OCI-LY7 (cell line): ENCODE results near the gene OR52N4. TPM values are rescaled to one million over a fixed set of nuclear protein-coding genes. Genes with fewer than 3 reads are reported as not detected.

Source experiments
- BruUV-seq: library from RNA; stranded (reverse); fragments of 400-500 nt; replicated peaks from 2 replicates; lab custom pipeline; 2021; lab: Mats Ljungman, UMichigan
- CTCF ChIA-PET: fragments of 300-600 bp; sonication (Branson Sonifier 250); formaldehyde crosslinking; loops from one replicate; lab custom pipeline; 2022; ENCODE audit warnings: antibody characterized with exemption; ENCODE audit not compliant: unreplicated experiment; lab: Charles Lee
- POLR2A ChIA-PET: fragments of 300-600 bp; sonication (Branson Sonifier 250); formaldehyde crosslinking; loops from one replicate; lab custom pipeline; 2022; ENCODE audit warnings: antibody characterized with exemption; lab: Charles Lee
- DNase-seq: peaks from one replicate; pipeline ENCODE4 v3.0.0-alpha.2; 2015; ENCODE audit warnings: low spot score
- H2AFZ ChIP-seq: fragments of 200-600 bp; sonication (generic), shearing (Covaris generic); 2 replicates; pipeline ENCODE4 v1.6.1; 2014; ENCODE audit warnings: mild to moderate bottlenecking, antibody characterized with exemption, low read length, moderate library complexity
- H3K27ac ChIP-seq: fragments of 200-600 bp; sonication (generic); 2 replicates; pipeline ENCODE4 v1.5.1; 2014; ENCODE audit warnings: mixed run types, low read depth, mild to moderate bottlenecking, moderate library complexity, low read length, inconsistent platforms; ENCODE audit not compliant: poor library complexity, severe bottlenecking
- H3K36me3 ChIP-seq: fragments of 200-600 bp; sonication (generic); 2 replicates; pipeline ENCODE4 v1.6.1; 2014; ENCODE audit warnings: mild to moderate bottlenecking, antibody characterized with exemption, low read length, moderate library complexity, mixed read lengths; ENCODE audit not compliant: insufficient read depth
- H3K4me1 ChIP-seq: fragments of 200-600 bp; sonication (generic); 2 replicates; pipeline ENCODE4 v1.5.1; 2014; ENCODE audit warnings: mild to moderate bottlenecking, low read length; ENCODE audit not compliant: insufficient read depth, poor library complexity, severe bottlenecking
- H3K4me2 ChIP-seq: fragments of 200-600 bp; sonication (generic); 2 replicates; pipeline ENCODE4 v1.6.1; 2014; ENCODE audit warnings: mild to moderate bottlenecking, low read length
- H3K4me3 ChIP-seq: fragments of 200-600 bp; sonication (generic); 2 replicates; pipeline ENCODE4 v1.5.1; 2014; ENCODE audit warnings: mild to moderate bottlenecking, low read depth, low read length; ENCODE audit not compliant: poor library complexity, severe bottlenecking
- H3K79me2 ChIP-seq: fragments of 200-600 bp; sonication (generic); 2 replicates; pipeline ENCODE4 v1.6.1; 2016; ENCODE audit warnings: low read depth, mild to moderate bottlenecking, low read length, moderate library complexity, mixed read lengths; ENCODE audit not compliant: insufficient read depth
- H3K9me2 ChIP-seq: fragments of 200-600 bp; sonication (generic); 2 replicates; pipeline ENCODE4 v1.6.1; 2016; ENCODE audit warnings: mild to moderate bottlenecking, low read length, mixed read lengths; ENCODE audit not compliant: insufficient read depth
- H3K9me3 ChIP-seq: fragments of 200-600 bp; sonication (generic); 2 replicates; pipeline ENCODE4 v1.6.1; 2014; ENCODE audit warnings: mild to moderate bottlenecking, mixed run types, low read length, mixed read lengths
- H4K20me1 ChIP-seq: fragments of 200-600 bp; sonication (generic); 2 replicates; pipeline ENCODE4 v1.6.1; 2014; ENCODE audit warnings: mild to moderate bottlenecking, antibody characterized with exemption, low read length, moderate library complexity, mixed read lengths; ENCODE audit not compliant: insufficient read depth
- CTCF ChIP-seq: fragments of 200-600 bp; sonication (generic); conservative IDR thresholded peaks from 2 replicates; pipeline ENCODE4 v1.5.1; 2014; ENCODE audit warnings: mild to moderate bottlenecking, antibody characterized with exemption, low read length, moderate library complexity, mixed read lengths
- EZH2phosphoT487 ChIP-seq: fragments of 200-600 bp; sonication (generic); IDR thresholded peaks from 2 replicates; pipeline ENCODE4 v1.6.1; 2018; ENCODE audit warnings: low read depth, borderline replicate concordance, mild to moderate bottlenecking, mixed run types, antibody characterized with exemption, low read length, moderate library complexity, mixed read lengths
- intact Hi-C: fragments of 100-400 bp; cut with micrococcal nuclease; formaldehyde crosslinking; loops from one replicate; pipeline ENCODE4 v1.10.0; 2022; ENCODE audit not compliant: unreplicated experiment
- total RNA-seq, 2 experiments: library from RNA; depleted of rRNA in 1 of 2; stranded (reverse); fragments of >200 nt in 1 of 2; shearing (Covaris generic) in 1 of 2; gene quantifications; 2 replicates each; pipeline ENCODE4 v1.2.3, GENCODE V29; 2014 to 2022

The OR52N4 gene
- total RNA-seq, 2 experiments from 2014 or later, result not detected

GRCh38 chr11:5736396-5736795 is 17.6 kb upstream of the OR52N4 start, which contains the start of gene OR56B1:
Gene OR56B1, plus strand, starts transcription at chr11:5736448. Its CDS starts 69 bp downstream, at chr11:5736517.
- H3K79me2 ChIP-seq, result no peaks in the 10 kb centered on the region
- no peaks in the 10 kb centered on the region for H3K4me1 ChIP-seq
- H3K9me2 ChIP-seq, result no peaks in the 10 kb centered on the region
- no peaks in the 10 kb centered on the region for H4K20me1 ChIP-seq
- TF ChIP-seq EZH2phosphoT487 (no peak), CTCF (no peak)
- BruUV-seq, result no TSS peak
- no peak within 1 kb of the TSS for H3K27ac ChIP-seq
- ChIA-PET POLR2A (no interaction called here), CTCF (no interaction called here)
- no peaks in the 10 kb centered on the region for H3K9me3 ChIP-seq
- intact Hi-C loops, result no loop called here
- no peak within 1 kb of the TSS for H2AFZ ChIP-seq
- no peak for DNase-seq
- no peak within 1 kb of the TSS for H3K4me2 ChIP-seq
- no peaks in the 10 kb centered on the region for H3K36me3 ChIP-seq
- H3K4me3 ChIP-seq, result no peak within 1 kb of the TSS

GRCh38 chr11:5737091-5737490 is 17.0 kb upstream of the OR52N4 start:
- no TSS peak for BruUV-seq
- no peaks in the 10 kb centered on the region for H4K20me1 ChIP-seq
- no peaks in the 10 kb centered on the region for H3K4me1 ChIP-seq
- ChIA-PET POLR2A (interaction anchor here (0.6 kb wide), 1 partner anchor 59 kb away, joined by 3 read pairs; no protein-coding TSS in a partner anchor), CTCF (no interaction called here)
- H2AFZ ChIP-seq, result no peak overlapping the region
- intact Hi-C loops, result no loop called here
- H3K36me3 ChIP-seq, result no peaks in the 10 kb centered on the region
- H3K4me2 ChIP-seq, result no peak overlapping the region
- DNase-seq, result no peak
- H3K27ac ChIP-seq, result no peak overlapping the region
- H3K9me2 ChIP-seq, result no peaks in the 10 kb centered on the region
- no peaks in the 10 kb centered on the region for H3K9me3 ChIP-seq
- TF ChIP-seq EZH2phosphoT487 (no peak), CTCF (no peak)
- no peak overlapping the region for H3K4me3 ChIP-seq
- no peaks in the 10 kb centered on the region for H3K79me2 ChIP-seq

- no peak overlapping the region for H3K27ac ChIP-seq
- no peaks in the 10 kb centered on the region for H3K9me2 ChIP-seq
- no peak overlapping the region for H3K4me3 ChIP-seq
- DNase-seq, result no peak
- H3K9me3 ChIP-seq, result no peaks in the 10 kb centered on the region
- no peaks in the 10 kb centered on the region for H4K20me1 ChIP-seq
- H2AFZ ChIP-seq, result no peak overlapping the region
- no peaks in the 10 kb centered on the region for H3K79me2 ChIP-seq
- H3K4me1 ChIP-seq, result no peaks in the 10 kb centered on the region
- no peak overlapping the region for H3K4me2 ChIP-seq
- intact Hi-C loops, result no loop called here
- BruUV-seq, result no TSS peak
- CTCF ChIA-PET, result no interaction called here
- H3K36me3 ChIP-seq, result no peaks in the 10 kb centered on the region
- no peak for TF ChIP-seq EZH2phosphoT487
- TF ChIP-seq CTCF, result no peak
- POLR2A ChIA-PET, result interaction anchor here (0.5 to 0.6 kb wide), 3 partner anchors 59 to 1459 kb away, joined by 3 to 4 read pairs (median 3); no protein-coding TSS in a partner anchor
Observed at GRCh38 chr11:5737670-5738392, 16.2 kb upstream of the OR52N4 start.
